Panc1 (cell line): Measurements from ENCODE around the gene INTS11. TPM values are rescaled to one million over a fixed set of nuclear protein-coding genes. Genes with fewer than 3 reads are reported as not detected.

Source experiments
- ATAC-seq: fragments of 200-7000 bp; cut with Tn5 transposase; 2 replicates; pipeline ENCODE4 v1.9.1; 2020; ENCODE audit warnings: mild to moderate bottlenecking, moderate library complexity
- BruUV-seq: library from RNA; stranded (reverse); fragments of 400-500 nt; replicated peaks from 2 replicates; lab custom pipeline; 2021; lab: Mats Ljungman, UMichigan
- CTCF ChIA-PET: fragments of 300-600 bp; sonication (Branson Sonifier 250); formaldehyde crosslinking; loops from one replicate; lab custom pipeline; 2022; ENCODE audit warnings: antibody characterized with exemption; lab: Charles Lee
- POLR2A ChIA-PET: fragments of 300-600 bp; sonication (Branson Sonifier 250); formaldehyde crosslinking; loops from one replicate; lab custom pipeline; 2022; ENCODE audit warnings: antibody characterized with exemption; lab: Charles Lee
- DNase-seq: peaks from one replicate; pipeline ENCODE4 v3.0.0-alpha.2; 2010; ENCODE audit warnings: low read depth, low spot score
- H3K27ac ChIP-seq: 2 replicates; pipeline ENCODE4 v1.5.1; 2011; ENCODE audit warnings: mild to moderate bottlenecking, low read length, inconsistent platforms
- H3K27me3 ChIP-seq: fragments of 200-500 bp; sonication (Bioruptor generic); 2 replicates; pipeline ENCODE4 v1.6.0; 2014; ENCODE audit warnings: low read length, inconsistent platforms; ENCODE audit not compliant: control insufficient read depth, insufficient read depth
- H3K36me3 ChIP-seq: fragments of 200-500 bp; sonication (Bioruptor generic); 2 replicates; pipeline ENCODE4 v1.5.1; 2014; ENCODE audit warnings: inconsistent platforms, mild to moderate bottlenecking, low read length, moderate library complexity; ENCODE audit not compliant: control insufficient read depth, insufficient read depth
- H3K4me1 ChIP-seq: 2 replicates; pipeline ENCODE4 v1.5.1; 2011; ENCODE audit warnings: inconsistent platforms, mild to moderate bottlenecking, low read length, moderate library complexity; ENCODE audit not compliant: control insufficient read depth, insufficient read depth
- H3K4me3 ChIP-seq, 2 experiments: 2 replicates each; pipeline ENCODE4 v1.5.1; 2011 to 2012; ENCODE audit warnings: low read depth in 2 of 2, low read length in 2 of 2, mild to moderate bottlenecking in 2 of 2, inconsistent platforms in 1 of 2, moderate library complexity in 1 of 2
- H3K9me3 ChIP-seq: fragments of 200-500 bp; sonication (Bioruptor generic); 2 replicates; pipeline ENCODE4 v1.5.1; 2014; ENCODE audit warnings: low read depth, mild to moderate bottlenecking, inconsistent platforms, low read length, moderate library complexity; ENCODE audit not compliant: control insufficient read depth, insufficient read depth
- POLR2AphosphoS5 ChIP-seq: IDR thresholded peaks from 2 replicates; pipeline ENCODE4 v1.6.1; 2012; ENCODE audit warnings: mild to moderate bottlenecking, low read depth, low read length, moderate library complexity
- SIN3A ChIP-seq: IDR thresholded peaks from 2 replicates; pipeline ENCODE4 v1.6.1; 2012; ENCODE audit warnings: low read depth, mild to moderate bottlenecking, low read length, moderate library complexity, borderline replicate concordance; ENCODE audit not compliant: insufficient read depth
- TCF7L2 ChIP-seq: IDR thresholded peaks from 2 replicates; pipeline ENCODE4 v1.6.1; 2011; ENCODE audit warnings: mild to moderate bottlenecking, low read depth, low read length, inconsistent platforms
- in situ Hi-C: cut with HindIII; loops from 2 replicates; pipeline ENCODE4 v1.10.0; 2016; ENCODE audit warnings: low sequenced_read_pairs, low pct_unique_long_range_greater_than_20kb
- intact Hi-C: fragments of 100-400 bp; cut with micrococcal nuclease; formaldehyde crosslinking; loops from one replicate; pipeline ENCODE4 v1.10.0; 2022; ENCODE audit not compliant: unreplicated experiment
- total RNA-seq: library from RNA; stranded (reverse); gene quantifications from one replicate; pipeline ENCODE4 v1.2.1, GENCODE V29; 2021; ENCODE audit not compliant: unreplicated experiment
- TF ChIP-seq, protein P1 (sequence below): fragments of 450-650 bp; IDR thresholded peaks from 2 replicates; pipeline ENCODE4 v1.5.1; 2017; ENCODE audit warnings: mild to moderate bottlenecking
- TF ChIP-seq, protein P2 (sequence below), 2 experiments: IDR thresholded peaks; 2 replicates each; pipeline ENCODE4 v1.6.1; 2011 to 2012; ENCODE audit warnings: low read depth in 2 of 2, control low read depth in 1 of 2, low read length in 1 of 2, mild to moderate bottlenecking in 1 of 2, moderate library complexity in 1 of 2; ENCODE audit not compliant: insufficient read depth in 1 of 2

The INTS11 gene
- total RNA-seq, 1 experiment from 2014 or later: 114 TPM

DNA sequence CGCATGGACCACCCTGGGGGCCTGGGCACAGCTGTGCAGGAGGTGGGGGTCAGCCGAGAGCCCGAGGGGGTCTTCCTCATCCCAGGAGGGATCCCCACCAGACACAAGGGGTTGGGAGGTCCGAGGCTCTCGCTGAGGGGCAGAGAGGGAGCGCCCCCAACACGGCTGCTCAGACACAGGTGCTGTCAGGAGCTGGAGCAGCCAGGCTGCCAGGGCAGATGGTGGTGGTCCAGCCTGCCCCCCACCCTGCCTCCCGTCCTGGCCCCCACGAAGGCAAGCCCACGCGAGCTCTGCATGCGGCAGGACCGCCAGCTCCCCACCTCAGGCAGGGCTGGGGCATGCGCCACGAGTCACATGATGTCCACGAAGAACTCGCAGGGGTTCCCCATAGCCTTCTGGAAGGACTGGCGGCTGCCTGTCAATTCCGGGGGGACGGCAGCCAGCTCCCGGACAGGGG lies 11.4 kb upstream of the INTS11 start:
- ATAC-seq: no peak
- intact Hi-C loops (no loop called here), in situ Hi-C loops (no loop called here)
- H3K27ac ChIP-seq: no peak overlapping the region
- H3K4me3 ChIP-seq: no peak overlapping the region
- no peak for TF ChIP-seq POLR2AphosphoS5
- no peak for TF ChIP-seq SIN3A
- TF ChIP-seq TCF7L2: no peak
- DNase-seq: no peak
- no peaks in the 10 kb centered on the region for H3K9me3 ChIP-seq
- no peaks in the 10 kb centered on the region for H3K4me1 ChIP-seq
- H3K27me3 ChIP-seq: no peaks in the 10 kb centered on the region
- no peaks in the 10 kb centered on the region for H3K36me3 ChIP-seq
- ChIA-PET POLR2A (no interaction called here), CTCF (no interaction called here)
- BruUV-seq: no TSS peak

DNA sequence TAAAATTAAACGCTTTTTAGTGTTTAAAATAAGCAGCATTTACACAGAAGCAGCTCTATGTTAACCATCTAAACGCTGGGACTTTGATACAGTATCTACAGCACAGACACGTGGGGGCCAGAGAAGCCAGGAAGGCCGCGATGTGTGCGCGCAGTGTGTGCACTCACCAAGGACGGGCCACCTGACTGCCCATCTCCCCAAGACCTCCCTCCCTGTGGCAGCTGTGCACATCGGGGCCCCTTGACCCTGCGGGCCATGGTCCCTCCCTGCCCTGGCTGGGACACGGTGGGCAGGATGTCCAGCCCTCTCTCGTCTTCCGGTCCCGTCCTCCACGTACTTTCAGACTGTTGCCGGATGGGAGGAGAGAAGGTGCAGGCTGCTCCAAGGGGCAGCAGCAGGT lies 10.8 kb upstream of the INTS11 start:
- DNase-seq (no peak), ATAC-seq (no peak)
- no peak overlapping the region for H3K27ac ChIP-seq
- in situ Hi-C loops (no loop called here), intact Hi-C loops (no loop called here)
- TSS peak; percentile 77 for BruUV-seq
- H3K36me3 ChIP-seq: no peaks in the 10 kb centered on the region
- CTCF ChIA-PET: no interaction called here
- POLR2A ChIA-PET: no interaction called here
- H3K9me3 ChIP-seq: no peaks in the 10 kb centered on the region
- H3K27me3 ChIP-seq: no peaks in the 10 kb centered on the region
- TF ChIP-seq POLR2AphosphoS5: no peak
- no peak for TF ChIP-seq TCF7L2
- TF ChIP-seq, protein P1, sequence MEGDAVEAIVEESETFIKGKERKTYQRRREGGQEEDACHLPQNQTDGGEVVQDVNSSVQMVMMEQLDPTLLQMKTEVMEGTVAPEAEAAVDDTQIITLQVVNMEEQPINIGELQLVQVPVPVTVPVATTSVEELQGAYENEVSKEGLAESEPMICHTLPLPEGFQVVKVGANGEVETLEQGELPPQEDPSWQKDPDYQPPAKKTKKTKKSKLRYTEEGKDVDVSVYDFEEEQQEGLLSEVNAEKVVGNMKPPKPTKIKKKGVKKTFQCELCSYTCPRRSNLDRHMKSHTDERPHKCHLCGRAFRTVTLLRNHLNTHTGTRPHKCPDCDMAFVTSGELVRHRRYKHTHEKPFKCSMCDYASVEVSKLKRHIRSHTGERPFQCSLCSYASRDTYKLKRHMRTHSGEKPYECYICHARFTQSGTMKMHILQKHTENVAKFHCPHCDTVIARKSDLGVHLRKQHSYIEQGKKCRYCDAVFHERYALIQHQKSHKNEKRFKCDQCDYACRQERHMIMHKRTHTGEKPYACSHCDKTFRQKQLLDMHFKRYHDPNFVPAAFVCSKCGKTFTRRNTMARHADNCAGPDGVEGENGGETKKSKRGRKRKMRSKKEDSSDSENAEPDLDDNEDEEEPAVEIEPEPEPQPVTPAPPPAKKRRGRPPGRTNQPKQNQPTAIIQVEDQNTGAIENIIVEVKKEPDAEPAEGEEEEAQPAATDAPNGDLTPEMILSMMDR: no peak
- TF ChIP-seq SIN3A: no peak
- TF ChIP-seq, protein P2, sequence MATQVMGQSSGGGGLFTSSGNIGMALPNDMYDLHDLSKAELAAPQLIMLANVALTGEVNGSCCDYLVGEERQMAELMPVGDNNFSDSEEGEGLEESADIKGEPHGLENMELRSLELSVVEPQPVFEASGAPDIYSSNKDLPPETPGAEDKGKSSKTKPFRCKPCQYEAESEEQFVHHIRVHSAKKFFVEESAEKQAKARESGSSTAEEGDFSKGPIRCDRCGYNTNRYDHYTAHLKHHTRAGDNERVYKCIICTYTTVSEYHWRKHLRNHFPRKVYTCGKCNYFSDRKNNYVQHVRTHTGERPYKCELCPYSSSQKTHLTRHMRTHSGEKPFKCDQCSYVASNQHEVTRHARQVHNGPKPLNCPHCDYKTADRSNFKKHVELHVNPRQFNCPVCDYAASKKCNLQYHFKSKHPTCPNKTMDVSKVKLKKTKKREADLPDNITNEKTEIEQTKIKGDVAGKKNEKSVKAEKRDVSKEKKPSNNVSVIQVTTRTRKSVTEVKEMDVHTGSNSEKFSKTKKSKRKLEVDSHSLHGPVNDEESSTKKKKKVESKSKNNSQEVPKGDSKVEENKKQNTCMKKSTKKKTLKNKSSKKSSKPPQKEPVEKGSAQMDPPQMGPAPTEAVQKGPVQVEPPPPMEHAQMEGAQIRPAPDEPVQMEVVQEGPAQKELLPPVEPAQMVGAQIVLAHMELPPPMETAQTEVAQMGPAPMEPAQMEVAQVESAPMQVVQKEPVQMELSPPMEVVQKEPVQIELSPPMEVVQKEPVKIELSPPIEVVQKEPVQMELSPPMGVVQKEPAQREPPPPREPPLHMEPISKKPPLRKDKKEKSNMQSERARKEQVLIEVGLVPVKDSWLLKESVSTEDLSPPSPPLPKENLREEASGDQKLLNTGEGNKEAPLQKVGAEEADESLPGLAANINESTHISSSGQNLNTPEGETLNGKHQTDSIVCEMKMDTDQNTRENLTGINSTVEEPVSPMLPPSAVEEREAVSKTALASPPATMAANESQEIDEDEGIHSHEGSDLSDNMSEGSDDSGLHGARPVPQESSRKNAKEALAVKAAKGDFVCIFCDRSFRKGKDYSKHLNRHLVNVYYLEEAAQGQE (IDR thresholded peaks at IDR 0.05; ENCODE audit: insufficient read depth in 1 of 2, low read depth in 2 of 2, low read length in 1 of 2): no peak
- H3K4me3 ChIP-seq: no peak overlapping the region
- H3K4me1 ChIP-seq: no peaks in the 10 kb centered on the region

DNA sequence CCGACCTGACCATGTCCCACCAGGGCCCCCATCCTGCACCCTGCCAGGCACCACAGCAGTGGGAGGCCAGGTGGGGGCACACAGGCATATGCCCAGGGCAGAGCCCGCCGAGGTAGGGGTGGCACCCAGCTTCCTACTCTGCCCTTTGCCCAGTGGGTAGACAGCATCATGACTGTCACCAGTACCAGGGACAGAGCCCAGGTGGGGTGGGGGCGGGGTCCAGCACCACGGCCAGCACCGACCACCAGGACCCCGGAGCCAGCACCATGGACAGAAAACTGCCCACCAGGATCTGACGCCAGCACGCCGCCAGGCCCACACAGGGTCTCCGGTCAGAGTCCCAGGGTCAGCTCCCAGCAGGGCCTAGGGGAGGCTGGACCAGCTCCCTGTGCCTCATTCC lies 10.4 kb upstream of the INTS11 start:
- CTCF ChIA-PET: no interaction called here
- DNase-seq: no peak
- Histone ChIP-seq H3K36me3 (no peaks in the 10 kb centered on the region), H3K4me3 (no peak overlapping the region), H3K27ac (no peak overlapping the region), H3K9me3 (no peaks in the 10 kb centered on the region), H3K4me1 (no peaks in the 10 kb centered on the region), H3K27me3 (no peaks in the 10 kb centered on the region)
- BruUV-seq: no TSS peak
- 0 out of 2 replicates have a peak, but pooled peaks have one; percentile 47 for TF ChIP-seq SIN3A
- TF ChIP-seq, protein P1: no peak
- TF ChIP-seq POLR2AphosphoS5: no peak
- TF ChIP-seq, protein P2 (IDR thresholded peaks at IDR 0.05; ENCODE audit: insufficient read depth in 1 of 2, low read depth in 2 of 2, low read length in 1 of 2): peak in 1 of 2 experiments; percentile 96; a peak in 2 of 4 replicates
- TF ChIP-seq TCF7L2: no peak
- POLR2A ChIA-PET: no interaction called here
- no peak for ATAC-seq
- in situ Hi-C loops (no loop called here), intact Hi-C loops (no loop called here)
